ENCODE results near the gene TNFRSF9. TPM values are rescaled to one million over a fixed set of nuclear protein-coding genes. Genes with fewer than 3 reads are reported as not detected.
"Not testable (repeated sequence)": the region's sequence is repeated elsewhere in the genome, so short reads cannot be mapped to it uniquely, and the experiment has no call there.

The TNFRSF9 gene
- total RNA-seq, 4 donors from 2014 or later: 0.29 TPM; not detected in 3

GRCh38 chr1:7930645-7931445 is 9.8 kb downstream of the TNFRSF9 start:
- H3K4me3 ChIP-seq (ENCODE audit: low read depth, poor library complexity, severe bottlenecking): no peak overlapping the region
- TF ChIP-seq POLR2A (IDR thresholded peaks at IDR 0.05): no peak
- TF ChIP-seq, protein P1, sequence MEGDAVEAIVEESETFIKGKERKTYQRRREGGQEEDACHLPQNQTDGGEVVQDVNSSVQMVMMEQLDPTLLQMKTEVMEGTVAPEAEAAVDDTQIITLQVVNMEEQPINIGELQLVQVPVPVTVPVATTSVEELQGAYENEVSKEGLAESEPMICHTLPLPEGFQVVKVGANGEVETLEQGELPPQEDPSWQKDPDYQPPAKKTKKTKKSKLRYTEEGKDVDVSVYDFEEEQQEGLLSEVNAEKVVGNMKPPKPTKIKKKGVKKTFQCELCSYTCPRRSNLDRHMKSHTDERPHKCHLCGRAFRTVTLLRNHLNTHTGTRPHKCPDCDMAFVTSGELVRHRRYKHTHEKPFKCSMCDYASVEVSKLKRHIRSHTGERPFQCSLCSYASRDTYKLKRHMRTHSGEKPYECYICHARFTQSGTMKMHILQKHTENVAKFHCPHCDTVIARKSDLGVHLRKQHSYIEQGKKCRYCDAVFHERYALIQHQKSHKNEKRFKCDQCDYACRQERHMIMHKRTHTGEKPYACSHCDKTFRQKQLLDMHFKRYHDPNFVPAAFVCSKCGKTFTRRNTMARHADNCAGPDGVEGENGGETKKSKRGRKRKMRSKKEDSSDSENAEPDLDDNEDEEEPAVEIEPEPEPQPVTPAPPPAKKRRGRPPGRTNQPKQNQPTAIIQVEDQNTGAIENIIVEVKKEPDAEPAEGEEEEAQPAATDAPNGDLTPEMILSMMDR (IDR thresholded peaks at IDR 0.05): no peak
- no peak for DNase-seq (ENCODE audit: low spot score in 2 of 2)
- WGBS, 2 donors: 78 to 84% methylated on average over 15 of the region's 15 CpGs
- intact Hi-C loops (cut with DNase I; ENCODE audit: low total_unique reads): no loop called here

GRCh38 chr1:7929637-7930036 is 11.0 kb downstream of the TNFRSF9 start:
- 54 to 58% methylated on average over 7 of the region's 7 CpGs for WGBS, 2 donors
- no peak for DNase-seq (ENCODE audit: low spot score in 2 of 2)
- intact Hi-C loops (cut with DNase I; ENCODE audit: low total_unique reads): no loop called here
- no peak overlapping the region for H3K4me3 ChIP-seq (ENCODE audit: low read depth, poor library complexity, severe bottlenecking)
- TF ChIP-seq POLR2A (IDR thresholded peaks at IDR 0.05): no peak
- TF ChIP-seq, protein P1 (IDR thresholded peaks at IDR 0.05): no peak

- TF ChIP-seq POLR2A (IDR thresholded peaks at IDR 0.05): no peak
- TF ChIP-seq, protein P1 (IDR thresholded peaks at IDR 0.05): no peak
- intact Hi-C loops (cut with DNase I; ENCODE audit: low total_unique reads): no loop called here
- no peak for DNase-seq (ENCODE audit: low spot score in 2 of 2)
- WGBS, 2 donors: 87 to 90% methylated on average over 4 of the region's 4 CpGs
- no peak overlapping the region for H3K4me3 ChIP-seq (ENCODE audit: low read depth, poor library complexity, severe bottlenecking)
Observed at GRCh38 chr1:7928247-7928646, 12.4 kb downstream of the TNFRSF9 start.

DNA sequence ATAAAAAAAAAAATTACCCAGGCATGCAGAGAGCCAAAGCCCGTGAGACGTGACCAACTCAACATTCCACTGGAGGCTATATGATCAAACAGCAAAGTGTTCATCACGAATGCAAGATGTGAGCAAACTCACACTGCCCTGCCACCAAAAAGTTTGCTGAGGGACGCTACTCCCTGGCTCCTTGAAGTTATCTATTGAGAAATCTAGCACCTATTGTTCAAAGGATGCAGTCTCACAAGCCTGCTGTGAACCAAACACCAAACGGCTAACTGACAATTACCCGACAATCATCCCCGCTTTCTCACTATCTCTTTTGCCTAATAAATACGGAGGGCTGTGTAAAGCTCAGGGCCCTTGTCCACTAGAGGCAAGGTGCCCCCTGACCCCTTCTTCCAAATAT is 13.6 kb downstream of the TNFRSF9 start:
- 54 to 57% methylated on average over 8 of the region's 8 CpGs for WGBS, 2 donors
- intact Hi-C loops (cut with DNase I; ENCODE audit: low total_unique reads); H3K4me3 ChIP-seq (ENCODE audit: low read depth, poor library complexity, severe bottlenecking); DNase-seq (ENCODE audit: low spot score in 2 of 2): not testable (repeated sequence)

- intact Hi-C loops (cut with DNase I; ENCODE audit: low total_unique reads): no loop called here
- TF ChIP-seq, protein P1 (IDR thresholded peaks at IDR 0.05): no peak
- TF ChIP-seq POLR2A (IDR thresholded peaks at IDR 0.05): no peak
- no peak for DNase-seq (ENCODE audit: low spot score in 2 of 2)
- H3K4me3 ChIP-seq (ENCODE audit: low read depth, poor library complexity, severe bottlenecking): no peak overlapping the region
- WGBS, 2 donors: 78 to 84% methylated on average over 6 of the region's 6 CpGs
Observed at GRCh38 chr1:7922301-7922700, 18.3 kb downstream of the TNFRSF9 start.

GRCh38 chr1:7921796-7922195 is 18.8 kb downstream of the TNFRSF9 start:
- intact Hi-C loops (cut with DNase I; ENCODE audit: low total_unique reads): no loop called here
- TF ChIP-seq POLR2A (IDR thresholded peaks at IDR 0.05): no peak
- TF ChIP-seq, protein P1 (IDR thresholded peaks at IDR 0.05): no peak
- no peak for DNase-seq (ENCODE audit: low spot score in 2 of 2)
- H3K4me3 ChIP-seq (ENCODE audit: low read depth, poor library complexity, severe bottlenecking): no peak overlapping the region
- WGBS, 2 donors: 92% methylated on average over 7 of the region's 7 CpGs
